Neural progenitor cell (in vitro differentiated cells): ENCODE results near the gene LRRC36. TPM values are rescaled to one million over a fixed set of nuclear protein-coding genes. Genes with fewer than 3 reads are reported as not detected.
"Not testable (repeated sequence)": the region's sequence is repeated elsewhere in the genome, so short reads cannot be mapped to it uniquely, and the experiment has no call there.

Experiments
- DNase-seq: peaks from one replicate; pipeline ENCODE4 v3.0.0-alpha.2; 2016; ENCODE audit warnings: low spot score
- H2AFZ ChIP-seq: fragments of 200-600 bp; sonication (generic); replicated peaks from 2 replicates; pipeline ENCODE4 v1.6.1; 2016; ENCODE audit warnings: antibody characterized with exemption
- H3F3A ChIP-seq: fragments of 200-600 bp; sonication (generic); 2 replicates; pipeline ENCODE4 v1.6.1; 2016; ENCODE audit warnings: antibody characterized with exemption, low read depth
- H3K27ac ChIP-seq: fragments of 200-600 bp; sonication (generic); 2 replicates; pipeline ENCODE4 v1.5.1; 2016; ENCODE audit warnings: mild to moderate bottlenecking
- H3K27me3 ChIP-seq: fragments of 200-600 bp; sonication (generic); 2 replicates; pipeline ENCODE4 v1.6.1; 2016; ENCODE audit warnings: mild to moderate bottlenecking, moderate library complexity
- H3K36me3 ChIP-seq: fragments of 200-600 bp; sonication (generic); 2 replicates; pipeline ENCODE4 v1.5.1; 2016
- H3K4me1 ChIP-seq: fragments of 200-600 bp; sonication (generic); 2 replicates; pipeline ENCODE4 v1.6.1; 2016; ENCODE audit warnings: mixed run types
- H3K4me2 ChIP-seq: fragments of 200-600 bp; sonication (generic); 2 replicates; pipeline ENCODE4 v1.6.1; 2016
- H3K4me3 ChIP-seq: fragments of 200-600 bp; sonication (generic); 2 replicates; pipeline ENCODE4 v1.5.1; 2016
- H3K79me2 ChIP-seq: fragments of 200-600 bp; sonication (generic); 2 replicates; pipeline ENCODE4 v1.6.1; 2016; ENCODE audit warnings: low read depth
- H3K9ac ChIP-seq: fragments of 200-600 bp; sonication (generic); 2 replicates; pipeline ENCODE4 v1.6.1; 2016
- H3K9me3 ChIP-seq: fragments of 200-600 bp; sonication (generic); 2 replicates; pipeline ENCODE4 v1.5.1; 2016; ENCODE audit warnings: low read depth
- H4K20me1 ChIP-seq: fragments of 200-600 bp; sonication (generic); 2 replicates; pipeline ENCODE4 v1.6.1; 2016; ENCODE audit warnings: low read depth
- H3K27ac Mint-ChIP-seq: 3 replicates; pipeline ENCODE4 v1.8.0; 2021; ENCODE audit warnings: mixed read lengths
- H3K27me3 Mint-ChIP-seq: 2 replicates; pipeline ENCODE4 v1.8.0; 2022; ENCODE audit warnings: low read depth, mild to moderate bottlenecking, inconsistent platforms, moderate library complexity, mixed read lengths; ENCODE audit not compliant: insufficient read depth
- H3K36me3 Mint-ChIP-seq: 3 replicates; pipeline ENCODE4 v1.8.0; 2021; ENCODE audit warnings: mixed read lengths
- H3K4me1 Mint-ChIP-seq: 3 replicates; pipeline ENCODE4 v1.8.0; 2021; ENCODE audit warnings: mixed read lengths
- H3K4me3 Mint-ChIP-seq: 3 replicates; pipeline ENCODE4 v1.8.0; 2021; ENCODE audit warnings: mild to moderate bottlenecking, moderate library complexity, mixed read lengths
- H3K9me3 Mint-ChIP-seq: 3 replicates; pipeline ENCODE4 v1.8.0; 2020; ENCODE audit warnings: mixed read lengths
- CTCF ChIP-seq: fragments of 200-600 bp; sonication (generic); IDR thresholded peaks from 2 replicates; pipeline ENCODE4 v1.5.1; 2017; ENCODE audit warnings: antibody characterized with exemption, mild to moderate bottlenecking
- EZH2 ChIP-seq: fragments of 200-600 bp; sonication (generic); IDR thresholded peaks from 2 replicates; pipeline ENCODE4 v1.6.1; 2017; ENCODE audit warnings: antibody characterized with exemption, mild to moderate bottlenecking, moderate library complexity
- EZH2phosphoT487 ChIP-seq: fragments of 200-600 bp; sonication (generic); IDR thresholded peaks from 2 replicates; pipeline ENCODE4 v1.6.1; 2017; ENCODE audit warnings: antibody characterized with exemption
- total RNA-seq: library from RNA; depleted of rRNA; stranded (reverse); fragments of >200 nt; gene quantifications from 2 replicates; pipeline ENCODE4 v1.2.3, GENCODE V29; 2015; ENCODE audit warnings: low replicate concordance

LRRC36 gene
- total RNA-seq, 1 donor from 2014 or later: not detected

GRCh38 chr16:67356396-67356795, 29.8 kb downstream of the LRRC36 start:
- peaks cover 38% of the 10 kb centered on the region for H3K27me3 ChIP-seq
- no peak overlapping the region for H3K9ac ChIP-seq
- no peak overlapping the region for H2AFZ ChIP-seq
- Mint-ChIP-seq H3K4me3 (no peak overlapping the region), H3K27ac (no peak overlapping the region), H3K27me3 (peaks cover 8% of the 10 kb centered on the region), H3K9me3 (no peaks in the 10 kb centered on the region), H3K36me3 (no peaks in the 10 kb centered on the region), H3K4me1 (no peaks in the 10 kb centered on the region)
- H3K4me2 ChIP-seq: no peak overlapping the region
- H3K4me3 ChIP-seq: no peak overlapping the region
- DNase-seq: no peak
- H3K79me2 ChIP-seq: no peaks in the 10 kb centered on the region
- no peak overlapping the region for H3K27ac ChIP-seq
- H3K9me3 ChIP-seq: no peaks in the 10 kb centered on the region
- no peaks in the 10 kb centered on the region for H3K36me3 ChIP-seq
- no peaks in the 10 kb centered on the region for H3F3A ChIP-seq
- no peaks in the 10 kb centered on the region for H3K4me1 ChIP-seq
- TF ChIP-seq EZH2: no peak
- no peak for TF ChIP-seq CTCF
- TF ChIP-seq EZH2phosphoT487: no peak
- no peaks in the 10 kb centered on the region for H4K20me1 ChIP-seq

- Histone ChIP-seq H4K20me1 (no peaks in the 10 kb centered on the region), H3K4me1 (no peaks in the 10 kb centered on the region), H3K27me3 (peaks cover 41% of the 10 kb centered on the region), H2AFZ (peak overlapping the region; percentile 42), H3K79me2 (no peaks in the 10 kb centered on the region), H3F3A (no peaks in the 10 kb centered on the region), H3K4me2 (no peak overlapping the region), H3K4me3 (no peak overlapping the region), H3K9me3 (no peaks in the 10 kb centered on the region), H3K9ac (no peak overlapping the region), H3K36me3 (no peaks in the 10 kb centered on the region), H3K27ac (no peak overlapping the region)
- H3K27ac Mint-ChIP-seq: no peak overlapping the region
- DNase-seq: no peak
- no peak for TF ChIP-seq CTCF
- no peak for TF ChIP-seq EZH2phosphoT487
- no peak for TF ChIP-seq EZH2
- H3K4me3 Mint-ChIP-seq: no peak overlapping the region
- no peaks in the 10 kb centered on the region for H3K4me1 Mint-ChIP-seq
- no peaks in the 10 kb centered on the region for H3K36me3 Mint-ChIP-seq
- no peaks in the 10 kb centered on the region for H3K9me3 Mint-ChIP-seq
- peaks cover 5% of the 10 kb centered on the region for H3K27me3 Mint-ChIP-seq
Measured at GRCh38 chr16:67357561-67357960, 30.9 kb downstream of the LRRC36 start.

DNA sequence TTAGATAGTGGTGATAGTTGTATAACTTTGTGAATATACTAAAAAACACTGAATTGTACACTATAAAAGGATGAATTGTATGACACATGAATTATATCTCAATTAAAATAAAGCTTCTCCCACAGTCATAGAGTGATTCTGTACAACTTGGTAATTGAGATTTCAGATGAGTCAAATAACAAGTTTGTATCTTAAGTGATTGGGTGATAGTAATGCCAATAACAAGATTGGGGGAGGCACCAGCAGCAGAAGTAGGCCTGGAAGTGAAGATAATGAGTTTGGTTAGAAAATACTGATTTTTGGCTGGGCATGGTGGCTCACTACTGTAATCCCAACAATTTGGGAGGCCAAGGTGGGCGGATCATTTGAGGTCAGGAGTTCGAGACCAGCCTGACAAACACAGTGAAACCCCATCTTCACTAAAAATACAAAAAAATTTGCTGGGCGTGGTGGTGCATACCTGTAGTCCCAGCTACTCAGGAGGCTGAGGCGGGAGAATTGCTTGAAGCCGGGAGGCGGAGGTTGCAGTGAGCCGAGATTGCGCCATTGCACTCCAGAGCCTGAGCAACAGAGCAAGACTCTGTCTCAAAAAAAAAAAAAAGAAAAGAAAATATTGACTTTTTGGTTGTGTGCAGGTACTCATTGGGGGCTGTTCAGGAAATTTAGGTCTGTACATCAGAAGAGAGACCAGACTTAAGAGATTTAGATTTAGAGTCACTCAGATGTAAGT, 33.1 kb downstream of the LRRC36 start:
- H3K79me2 ChIP-seq, H3K9me3 ChIP-seq, H3K9me3 Mint-ChIP-seq, H4K20me1 ChIP-seq, H3F3A ChIP-seq, H3K36me3 Mint-ChIP-seq, H3K27ac Mint-ChIP-seq, H3K4me3 ChIP-seq, H3K36me3 ChIP-seq, H2AFZ ChIP-seq, H3K27me3 Mint-ChIP-seq, H3K27ac ChIP-seq, H3K4me1 ChIP-seq, H3K9ac ChIP-seq, H3K4me3 Mint-ChIP-seq, DNase-seq, H3K4me2 ChIP-seq: not testable (repeated sequence)
- peaks cover 44% of the 10 kb centered on the region for H3K27me3 ChIP-seq
- peaks cover 11% of the 10 kb centered on the region for H3K4me1 Mint-ChIP-seq

DNA sequence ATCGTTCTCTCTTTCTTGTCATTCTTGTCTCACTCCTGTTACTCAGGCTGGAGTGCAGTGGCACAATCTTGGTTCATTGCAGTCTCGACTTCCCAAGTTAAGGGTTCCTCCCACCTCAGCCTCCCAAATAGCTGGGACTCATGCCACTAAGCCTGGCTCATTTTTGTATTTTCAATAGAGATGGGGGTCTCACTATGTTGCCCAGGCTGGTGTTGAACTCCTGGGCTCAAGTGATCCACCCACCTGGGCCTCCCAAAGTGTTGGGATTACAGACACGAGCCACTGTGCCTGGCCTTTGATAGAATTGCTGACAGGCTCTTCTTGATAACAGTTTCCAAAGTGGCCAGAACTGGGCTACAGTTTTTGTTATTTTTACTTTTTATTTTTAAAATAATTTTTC, 34.4 kb downstream of the LRRC36 start:
- Mint-ChIP-seq H3K36me3 (no peaks in the 10 kb centered on the region), H3K27ac (no peak overlapping the region), H3K4me3 (no peak overlapping the region), H3K4me1 (peaks cover 15% of the 10 kb centered on the region), H3K27me3 (peaks cover 5% of the 10 kb centered on the region), H3K9me3 (no peaks in the 10 kb centered on the region)
- H3K79me2 ChIP-seq: no peaks in the 10 kb centered on the region
- no peak overlapping the region for H2AFZ ChIP-seq
- no peak overlapping the region for H3K4me2 ChIP-seq
- H3K27me3 ChIP-seq: peaks cover 51% of the 10 kb centered on the region
- TF ChIP-seq EZH2phosphoT487 (no peak), CTCF (no peak), EZH2 (no peak)
- H3K9ac ChIP-seq: no peak overlapping the region
- no peaks in the 10 kb centered on the region for H3K36me3 ChIP-seq
- H3F3A ChIP-seq: peaks cover 9% of the 10 kb centered on the region
- no peaks in the 10 kb centered on the region for H4K20me1 ChIP-seq
- H3K9me3 ChIP-seq: no peaks in the 10 kb centered on the region
- H3K4me3 ChIP-seq: no peak overlapping the region
- H3K27ac ChIP-seq: no peak overlapping the region
- DNase-seq: no peak
- H3K4me1 ChIP-seq: peaks cover 7% of the 10 kb centered on the region
